ENCODE results near the gene PDGFD. TPM values are rescaled to one million over a fixed set of nuclear protein-coding genes. Genes with fewer than 3 reads are reported as not detected.

The PDGFD gene
- total RNA-seq, 6 experiments from 2014 or later: 0.37 to 0.69 (median 0.42) TPM

DNA sequence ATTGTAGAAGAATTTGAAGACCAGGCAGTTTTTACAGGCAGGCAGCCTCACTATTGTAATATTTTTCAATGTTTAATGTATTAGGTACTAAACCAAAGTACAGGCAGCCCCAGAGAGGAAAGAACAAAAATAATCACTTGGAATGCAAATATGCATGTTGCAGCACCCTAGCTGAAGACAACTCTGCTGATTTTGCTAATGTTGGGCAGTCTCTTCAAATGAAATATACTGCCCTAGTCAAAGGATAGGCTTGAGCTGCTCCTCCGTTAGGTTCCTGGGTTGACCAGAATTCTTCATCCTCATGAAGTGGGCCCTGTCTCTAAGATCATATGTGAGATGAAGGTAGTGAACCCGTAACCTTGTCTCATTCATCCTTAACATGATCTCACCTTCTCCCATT lies 280.7 kb downstream of the PDGFD start:
- H3K4me3 Mint-ChIP-seq: no peak overlapping the region
- H3K27ac Mint-ChIP-seq: no peak overlapping the region
- H3K9me3 Mint-ChIP-seq: no peaks in the 10 kb centered on the region

GRCh38 chr11:103881584-103881983 lies 282.4 kb downstream of the PDGFD start:
- H3K27ac Mint-ChIP-seq: no peak overlapping the region
- no peaks in the 10 kb centered on the region for H3K9me3 Mint-ChIP-seq
- no peak overlapping the region for H3K4me3 Mint-ChIP-seq
- no peaks in the 10 kb centered on the region for H3K36me3 Mint-ChIP-seq (ENCODE audit: low read depth)
- no peaks in the 10 kb centered on the region for H3K27me3 Mint-ChIP-seq (ENCODE audit: insufficient read depth)
- no peak for DNase-seq
- TF ChIP-seq, protein P1, sequence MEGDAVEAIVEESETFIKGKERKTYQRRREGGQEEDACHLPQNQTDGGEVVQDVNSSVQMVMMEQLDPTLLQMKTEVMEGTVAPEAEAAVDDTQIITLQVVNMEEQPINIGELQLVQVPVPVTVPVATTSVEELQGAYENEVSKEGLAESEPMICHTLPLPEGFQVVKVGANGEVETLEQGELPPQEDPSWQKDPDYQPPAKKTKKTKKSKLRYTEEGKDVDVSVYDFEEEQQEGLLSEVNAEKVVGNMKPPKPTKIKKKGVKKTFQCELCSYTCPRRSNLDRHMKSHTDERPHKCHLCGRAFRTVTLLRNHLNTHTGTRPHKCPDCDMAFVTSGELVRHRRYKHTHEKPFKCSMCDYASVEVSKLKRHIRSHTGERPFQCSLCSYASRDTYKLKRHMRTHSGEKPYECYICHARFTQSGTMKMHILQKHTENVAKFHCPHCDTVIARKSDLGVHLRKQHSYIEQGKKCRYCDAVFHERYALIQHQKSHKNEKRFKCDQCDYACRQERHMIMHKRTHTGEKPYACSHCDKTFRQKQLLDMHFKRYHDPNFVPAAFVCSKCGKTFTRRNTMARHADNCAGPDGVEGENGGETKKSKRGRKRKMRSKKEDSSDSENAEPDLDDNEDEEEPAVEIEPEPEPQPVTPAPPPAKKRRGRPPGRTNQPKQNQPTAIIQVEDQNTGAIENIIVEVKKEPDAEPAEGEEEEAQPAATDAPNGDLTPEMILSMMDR (IDR thresholded peaks at IDR 0.05): no peak
- H3K4me1 Mint-ChIP-seq (ENCODE audit: low read depth): no peaks in the 10 kb centered on the region

More for the DNA sequence above, 280.7 kb downstream of the PDGFD start:
- DNase-seq: no peak
- TF ChIP-seq, protein P1 (IDR thresholded peaks at IDR 0.05): no peak
- Mint-ChIP-seq H3K4me1 (ENCODE audit: low read depth) (peaks cover 5% of the 10 kb centered on the region), H3K27me3 (ENCODE audit: insufficient read depth) (no peaks in the 10 kb centered on the region), H3K36me3 (ENCODE audit: low read depth) (no peaks in the 10 kb centered on the region)

GRCh38 chr11:103880968-103881367 lies 283.0 kb downstream of the PDGFD start:
- DNase-seq: no peak
- Mint-ChIP-seq H3K4me1 (ENCODE audit: low read depth) (no peaks in the 10 kb centered on the region), H3K27me3 (ENCODE audit: insufficient read depth) (no peaks in the 10 kb centered on the region), H3K36me3 (ENCODE audit: low read depth) (no peaks in the 10 kb centered on the region), H3K9me3 (no peaks in the 10 kb centered on the region), H3K27ac (no peak overlapping the region), H3K4me3 (no peak overlapping the region)
- TF ChIP-seq, protein P1 (IDR thresholded peaks at IDR 0.05): no peak

GRCh38 chr11:103878646-103879045 lies 285.3 kb downstream of the PDGFD start:
- Mint-ChIP-seq H3K27ac (no peak overlapping the region), H3K27me3 (ENCODE audit: insufficient read depth) (no peaks in the 10 kb centered on the region), H3K9me3 (no peaks in the 10 kb centered on the region), H3K4me3 (no peak overlapping the region), H3K4me1 (ENCODE audit: low read depth) (no peaks in the 10 kb centered on the region), H3K36me3 (ENCODE audit: low read depth) (no peaks in the 10 kb centered on the region)
- no peak for DNase-seq
- TF ChIP-seq, protein P1 (IDR thresholded peaks at IDR 0.05): no peak

DNA sequence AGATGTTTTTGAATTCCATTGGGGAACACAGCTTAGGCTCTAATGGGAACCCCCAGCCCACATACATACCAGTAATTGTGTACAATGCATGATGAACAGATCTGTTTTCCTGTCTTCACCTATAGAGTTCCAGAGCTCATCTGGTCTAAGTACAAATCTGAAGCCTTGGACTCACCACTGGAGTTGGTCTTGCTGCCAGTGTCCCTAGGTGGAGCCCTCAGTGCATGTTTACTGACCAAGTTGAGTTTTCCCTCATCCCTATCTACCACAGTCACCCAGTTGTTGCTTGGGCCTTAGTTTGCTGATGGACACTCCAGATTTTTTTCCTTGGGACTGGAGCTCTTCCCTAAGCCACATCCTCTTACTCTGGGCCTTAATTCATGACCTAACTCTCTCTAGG lies 286.7 kb downstream of the PDGFD start:
- peak; percentile 51 for DNase-seq
- Mint-ChIP-seq H3K27me3 (ENCODE audit: insufficient read depth) (no peaks in the 10 kb centered on the region), H3K9me3 (no peaks in the 10 kb centered on the region), H3K36me3 (ENCODE audit: low read depth) (no peaks in the 10 kb centered on the region), H3K4me3 (no peak overlapping the region), H3K27ac (no peak overlapping the region), H3K4me1 (ENCODE audit: low read depth) (no peaks in the 10 kb centered on the region)
- TF ChIP-seq, protein P1 (IDR thresholded peaks at IDR 0.05): peak; percentile 58

Data from HFFc6 (cell line).